Measurements from ENCODE around the gene WDR47. TPM values are rescaled to one million over a fixed set of nuclear protein-coding genes. Genes with fewer than 3 reads are reported as not detected.
"Not testable (repeated sequence)": the region's sequence is repeated elsewhere in the genome, so short reads cannot be mapped to it uniquely, and the experiment has no call there.

WDR47 gene
- total and polyA plus RNA-seq, 4 donors: 1.2 to 4.1 (median 2.5) TPM

GRCh38 chr1:109056064-109056463, 14.2 kb upstream of the WDR47 start:
- Histone ChIP-seq H3K36me3 (ENCODE audit: control insufficient read depth in 4 of 4, insufficient read depth in 3 of 4, low read depth in 1 of 4, low read length in 3 of 4) (no peaks in the 10 kb centered on the region), H3K9ac (ENCODE audit: low read depth in 1 of 2, low read length in 2 of 2) (no peak overlapping the region), H3K4me1 (ENCODE audit: control insufficient read depth in 4 of 4, insufficient read depth in 4 of 4, low read length in 3 of 4) (peaks cover 0 to 2% (median 0%) of the 10 kb centered on the region in 4 donors), H3K27me3 (ENCODE audit: control insufficient read depth in 4 of 4, insufficient read depth in 4 of 4, low read length in 3 of 4) (no peaks in the 10 kb centered on the region), H3K27ac (ENCODE audit: low read depth in 1 of 2, low read length in 2 of 2) (no peak overlapping the region), H3K4me3 (ENCODE audit: low read depth in 1 of 3, low read length in 3 of 3) (no peak overlapping the region), H3K9me3 (ENCODE audit: control insufficient read depth in 4 of 4, low read length in 3 of 4) (no peaks in the 10 kb centered on the region)
- DNase-seq (ENCODE audit: low spot score): no peak
- no peak for TF ChIP-seq JUND (IDR thresholded peaks at IDR 0.05)
- TF ChIP-seq RAD21 (IDR thresholded peaks at IDR 0.05): no peak
- no peak for TF ChIP-seq MAX (IDR thresholded peaks at IDR 0.05)
- TF ChIP-seq HNF4A (conservative IDR thresholded peaks at IDR 0.05): no peak
- TF ChIP-seq HNF4G (IDR thresholded peaks at IDR 0.05): no peak
- TF ChIP-seq YY1 (IDR thresholded peaks at IDR 0.05): no peak
- TF ChIP-seq CTCF (IDR thresholded peaks at IDR 0.05; ENCODE audit: low read depth, low read length, missing input control): no peak
- TF ChIP-seq FOXA2 (IDR thresholded peaks at IDR 0.05): no peak
- no peak for TF ChIP-seq EGR1 (IDR thresholded peaks at IDR 0.05; ENCODE audit: low read depth in 2 of 2)
- TF ChIP-seq RXRA (IDR thresholded peaks at IDR 0.05): no peak
- no peak for TF ChIP-seq ATF3 (IDR thresholded peaks at IDR 0.05)
- no peak for TF ChIP-seq GABPA (IDR thresholded peaks at IDR 0.05 in 1 of 2, conservative IDR thresholded peaks at IDR 0.05 in 1 of 2)
- TF ChIP-seq ZBTB33 (IDR thresholded peaks at IDR 0.05): no peak
- TF ChIP-seq REST (IDR thresholded peaks at IDR 0.05): no peak
- TF ChIP-seq SP1 (IDR thresholded peaks at IDR 0.05): no peak
- no peak for TF ChIP-seq FOXA1 (IDR thresholded peaks at IDR 0.05)
- TF ChIP-seq NR2F2 (IDR thresholded peaks at IDR 0.05): no peak
- TF ChIP-seq TAF1 (conservative IDR thresholded peaks at IDR 0.05): no peak
- 84% methylated on average over 3 of the region's 3 CpGs for WGBS

- WGBS: 92% methylated on average over 3 of the region's 3 CpGs
- not testable (repeated sequence) for H3K27ac ChIP-seq (ENCODE audit: low read depth in 1 of 2, low read length in 2 of 2); DNase-seq (ENCODE audit: low spot score); H3K9ac ChIP-seq (ENCODE audit: low read depth in 1 of 2, low read length in 2 of 2); H3K36me3 ChIP-seq (ENCODE audit: control insufficient read depth in 4 of 4, insufficient read depth in 3 of 4, low read depth in 1 of 4, low read length in 3 of 4); H3K4me3 ChIP-seq (ENCODE audit: low read depth in 1 of 3, low read length in 3 of 3); H3K9me3 ChIP-seq (ENCODE audit: control insufficient read depth in 4 of 4, low read length in 3 of 4); H3K4me1 ChIP-seq (ENCODE audit: control insufficient read depth in 4 of 4, insufficient read depth in 4 of 4, low read length in 3 of 4); H3K27me3 ChIP-seq (ENCODE audit: control insufficient read depth in 4 of 4, insufficient read depth in 4 of 4, low read length in 3 of 4)
Measured at GRCh38 chr1:109052145-109052544, 10.2 kb upstream of the WDR47 start.
